WTC11 (cell line): Measurements from ENCODE around the gene BHMT2. TPM values are rescaled to one million over a fixed set of nuclear protein-coding genes. Genes with fewer than 3 reads are reported as not detected.

ENCODE experiments used
- ATAC-seq: fragments of 200-7000 bp; cut with Tn5 transposase; 2 replicates; pipeline ENCODE4 v1.10.0; 2021; ENCODE audit warnings: mild to moderate bottlenecking, moderate library complexity
- CTCF ChIA-PET: fragments of 300-600 bp; sonication (Branson Sonifier 250); formaldehyde crosslinking; loops from one replicate; lab custom pipeline; 2021; ENCODE audit warnings: antibody characterized with exemption; lab: Charles Lee
- POLR2A ChIA-PET: fragments of 350-600 bp; sonication (Branson Sonifier 250); formaldehyde crosslinking; loops from one replicate; lab custom pipeline; 2021; ENCODE audit warnings: antibody characterized with exemption; lab: Charles Lee
- DNase-seq: peaks from one replicate; pipeline ENCODE4 v3.0.0; 2021; ENCODE audit warnings: low spot score
- H3K27ac Mint-ChIP-seq: 2 replicates; pipeline ENCODE4 v1.8.0; 2021; ENCODE audit warnings: mixed read lengths
- H3K27me3 Mint-ChIP-seq: 2 replicates; pipeline ENCODE4 v1.8.0; 2021; ENCODE audit warnings: low read depth, mild to moderate bottlenecking, moderate library complexity, mixed read lengths
- H3K36me3 Mint-ChIP-seq: 2 replicates; pipeline ENCODE4 v1.8.0; 2021; ENCODE audit warnings: mixed read lengths
- H3K4me1 Mint-ChIP-seq: 2 replicates; pipeline ENCODE4 v1.8.0; 2022; ENCODE audit warnings: mixed read lengths
- H3K4me3 Mint-ChIP-seq: 2 replicates; pipeline ENCODE4 v1.8.0; 2021; ENCODE audit warnings: mild to moderate bottlenecking, moderate library complexity, mixed read lengths
- H3K9me3 Mint-ChIP-seq: 2 replicates; pipeline ENCODE4 v1.8.0; 2021; ENCODE audit warnings: mixed read lengths
- ARID4B ChIP-seq: sonication (generic); formaldehyde crosslinking; IDR thresholded peaks from 2 replicates; pipeline ENCODE4 v1.8.0; 2023; ENCODE audit warnings: missing genetic modification reagents, mild to moderate bottlenecking, borderline replicate concordance
- ATF1 ChIP-seq: sonication (generic); formaldehyde crosslinking; IDR thresholded peaks from 2 replicates; pipeline ENCODE4 v1.8.1; 2023; ENCODE audit warnings: mild to moderate bottlenecking, moderate library complexity, missing genetic modification reagents
- E2F1 ChIP-seq: sonication (generic); formaldehyde crosslinking; IDR thresholded peaks from 2 replicates; pipeline ENCODE4 v1.8.0; 2022; ENCODE audit warnings: mild to moderate bottlenecking, missing genetic modification reagents
- EMX1 ChIP-seq: fragments of 250-450 bp; sonication (Bioruptor Pico); IDR thresholded peaks from 2 replicates; pipeline ENCODE4 v1.8.0; 2021; ENCODE audit warnings: mild to moderate bottlenecking
- GABPB1 ChIP-seq: sonication (generic); formaldehyde crosslinking; IDR thresholded peaks from 2 replicates; pipeline ENCODE4 v1.8.1; 2023; ENCODE audit warnings: mild to moderate bottlenecking, missing genetic modification reagents
- GTF2I ChIP-seq: fragments of 250-450 bp; sonication (Bioruptor Pico); conservative IDR thresholded peaks from 2 replicates; pipeline ENCODE4 v1.4.0; 2021; ENCODE audit warnings: mild to moderate bottlenecking
- SMAD4 ChIP-seq: sonication (generic); formaldehyde crosslinking; IDR thresholded peaks from 2 replicates; pipeline ENCODE4 v1.8.0; 2022; ENCODE audit warnings: mild to moderate bottlenecking, missing genetic modification reagents
- SOX15 ChIP-seq: fragments of 250-450 bp; sonication (Bioruptor Pico); IDR thresholded peaks from 2 replicates; pipeline ENCODE4 v1.9.0; 2021; ENCODE audit warnings: mild to moderate bottlenecking
- SP1 ChIP-seq: sonication (generic); formaldehyde crosslinking; conservative IDR thresholded peaks from 2 replicates; pipeline ENCODE4 v1.8.1; 2022; ENCODE audit warnings: missing genetic modification reagents
- USF1 ChIP-seq: sonication (generic); formaldehyde crosslinking; IDR thresholded peaks from 2 replicates; pipeline ENCODE4 v1.8.0; 2022; ENCODE audit warnings: mild to moderate bottlenecking, missing genetic modification reagents
- ZBTB21 ChIP-seq: sonication (generic); formaldehyde crosslinking; IDR thresholded peaks from 2 replicates; pipeline ENCODE4 v1.8.1; 2023; ENCODE audit warnings: mild to moderate bottlenecking, missing genetic modification reagents, borderline replicate concordance
- ZMAT4 ChIP-seq: fragments of 250-450 bp; sonication (Bioruptor Pico); IDR thresholded peaks from 2 replicates; pipeline ENCODE4 v1.9.0; 2021; ENCODE audit warnings: mild to moderate bottlenecking
- ZNF416 ChIP-seq: fragments of 250-450 bp; sonication (Bioruptor Pico); IDR thresholded peaks from 2 replicates; pipeline ENCODE4 v1.9.0; 2021; ENCODE audit warnings: mild to moderate bottlenecking, inconsistent platforms
- total RNA-seq: library from RNA; stranded (reverse); gene quantifications from 3 replicates; pipeline ENCODE4 v1.2.3, GENCODE V29; 2021
- TF ChIP-seq, protein P1 (sequence below): fragments of 250-450 bp; sonication (Bioruptor Pico); conservative IDR thresholded peaks from 2 replicates; pipeline ENCODE4 v1.9.0; 2021; ENCODE audit warnings: mild to moderate bottlenecking
- TF ChIP-seq, protein P2 (sequence below): sonication (generic); formaldehyde crosslinking; IDR thresholded peaks from 2 replicates; pipeline ENCODE4 v1.8.1; 2022; ENCODE audit warnings: mild to moderate bottlenecking, missing genetic modification reagents, moderate library complexity, borderline replicate concordance
- TF ChIP-seq, protein P3 (sequence below): sonication (generic); formaldehyde crosslinking; IDR thresholded peaks from 2 replicates; pipeline ENCODE4 v1.8.0; 2022; ENCODE audit warnings: mild to moderate bottlenecking, missing genetic modification reagents

The BHMT2 gene
- total RNA-seq, 1 experiment from 2014 or later, result 0.11 TPM

DNA sequence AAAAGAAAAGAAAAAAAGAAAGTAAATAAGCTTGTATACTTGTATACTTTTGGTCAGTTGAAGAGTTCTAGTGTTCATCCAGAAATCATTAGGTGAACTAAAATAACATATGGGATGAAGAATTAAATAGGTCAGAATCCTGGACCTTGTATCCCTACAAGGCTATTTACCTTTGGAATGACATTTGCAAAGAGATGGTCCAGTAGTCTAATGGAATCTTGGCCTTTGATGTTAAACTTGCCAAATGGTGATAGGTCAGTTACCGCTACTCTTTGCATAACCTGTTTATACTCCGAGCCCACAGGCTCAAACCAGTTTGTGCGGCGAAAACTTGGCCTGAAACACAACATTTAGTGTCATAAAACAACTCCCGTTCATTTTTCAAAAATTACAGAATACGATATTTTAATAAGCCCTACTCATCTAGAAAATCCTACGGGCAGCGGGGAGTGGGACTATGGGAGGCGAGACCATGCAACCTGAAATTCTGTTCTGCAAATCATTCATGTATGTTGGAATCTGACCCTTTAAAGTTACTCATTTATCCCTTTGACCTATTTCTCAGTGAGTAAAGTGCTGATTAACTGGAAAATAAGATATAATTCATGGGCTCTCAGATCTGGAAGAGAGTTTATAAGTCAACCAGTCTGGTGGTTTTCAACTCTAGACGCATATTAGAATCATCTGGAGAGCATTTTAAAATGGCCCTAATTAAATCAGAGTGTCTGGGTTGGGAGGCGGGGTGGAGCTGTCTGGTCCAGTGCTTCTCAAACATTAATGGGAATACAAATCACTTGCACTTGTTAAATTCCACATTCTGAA is 38.7 kb upstream of the BHMT2 start (continued):
- TF ChIP-seq, protein P1, sequence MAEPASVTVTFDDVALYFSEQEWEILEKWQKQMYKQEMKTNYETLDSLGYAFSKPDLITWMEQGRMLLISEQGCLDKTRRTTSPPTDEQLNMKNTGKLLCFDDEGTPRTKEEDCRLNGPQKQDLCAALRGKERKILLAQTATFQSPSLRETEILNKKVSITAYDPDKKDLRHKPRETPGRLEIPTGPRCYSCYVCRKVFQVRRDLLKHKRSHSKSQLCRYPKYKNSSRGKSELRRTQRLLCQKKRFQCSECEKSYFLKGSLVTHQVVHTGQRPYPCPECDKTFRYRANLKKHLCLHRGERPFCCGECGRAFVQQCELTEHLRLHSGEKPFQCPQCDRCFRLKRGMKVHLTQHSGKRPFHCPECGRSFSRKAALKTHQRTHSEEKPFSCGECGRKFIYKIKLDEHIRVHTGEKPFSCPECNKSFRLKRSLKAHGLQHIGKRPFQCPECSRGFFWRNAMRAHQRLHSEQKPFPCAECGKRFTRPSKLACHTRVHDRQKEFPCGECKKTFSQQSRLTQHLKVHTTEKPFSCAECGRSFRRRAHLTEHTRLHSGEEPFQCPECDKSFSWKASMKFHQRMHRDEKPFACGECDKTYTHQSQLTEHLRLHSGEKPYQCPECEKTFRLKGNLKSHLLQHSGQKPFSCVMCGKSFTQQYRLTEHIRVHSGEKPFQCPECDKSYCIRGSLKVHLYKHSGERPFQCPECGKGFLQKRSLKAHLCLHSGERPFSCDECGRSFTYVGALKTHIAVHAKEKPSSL, result no peak
- no peak for TF ChIP-seq EMX1 (CRISPR knock-in tag)
- TF ChIP-seq GABPB1 (CRISPR knock-in tag), result no peak
- TF ChIP-seq ATF1 (CRISPR knock-in tag), result no peak
- TF ChIP-seq, protein P2, sequence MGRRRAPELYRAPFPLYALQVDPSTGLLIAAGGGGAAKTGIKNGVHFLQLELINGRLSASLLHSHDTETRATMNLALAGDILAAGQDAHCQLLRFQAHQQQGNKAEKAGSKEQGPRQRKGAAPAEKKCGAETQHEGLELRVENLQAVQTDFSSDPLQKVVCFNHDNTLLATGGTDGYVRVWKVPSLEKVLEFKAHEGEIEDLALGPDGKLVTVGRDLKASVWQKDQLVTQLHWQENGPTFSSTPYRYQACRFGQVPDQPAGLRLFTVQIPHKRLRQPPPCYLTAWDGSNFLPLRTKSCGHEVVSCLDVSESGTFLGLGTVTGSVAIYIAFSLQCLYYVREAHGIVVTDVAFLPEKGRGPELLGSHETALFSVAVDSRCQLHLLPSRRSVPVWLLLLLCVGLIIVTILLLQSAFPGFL, result no peak
- no peak for TF ChIP-seq SP1
- TF ChIP-seq E2F1 (CRISPR knock-in tag), result no peak

- no peaks in the 10 kb centered on the region for H3K36me3 Mint-ChIP-seq
- CTCF ChIA-PET, result no interaction called here
Observed at GRCh38 chr5:79031485-79031867, 38.1 kb upstream of the BHMT2 start.

More at GRCh38 chr5:79031485-79031867, 38.1 kb upstream of the BHMT2 start:
- no peak overlapping the region for H3K27ac Mint-ChIP-seq
- no peak overlapping the region for H3K4me3 Mint-ChIP-seq
- DNase-seq, result no peak
- no peaks in the 10 kb centered on the region for H3K9me3 Mint-ChIP-seq
- POLR2A ChIA-PET, result no interaction called here
- H3K4me1 Mint-ChIP-seq, result no peaks in the 10 kb centered on the region
- TF ChIP-seq SOX15, result no peak
- TF ChIP-seq USF1 (CRISPR knock-in tag), result no peak
- TF ChIP-seq ZMAT4 (CRISPR knock-in tag), result no peak
- TF ChIP-seq, protein P3, sequence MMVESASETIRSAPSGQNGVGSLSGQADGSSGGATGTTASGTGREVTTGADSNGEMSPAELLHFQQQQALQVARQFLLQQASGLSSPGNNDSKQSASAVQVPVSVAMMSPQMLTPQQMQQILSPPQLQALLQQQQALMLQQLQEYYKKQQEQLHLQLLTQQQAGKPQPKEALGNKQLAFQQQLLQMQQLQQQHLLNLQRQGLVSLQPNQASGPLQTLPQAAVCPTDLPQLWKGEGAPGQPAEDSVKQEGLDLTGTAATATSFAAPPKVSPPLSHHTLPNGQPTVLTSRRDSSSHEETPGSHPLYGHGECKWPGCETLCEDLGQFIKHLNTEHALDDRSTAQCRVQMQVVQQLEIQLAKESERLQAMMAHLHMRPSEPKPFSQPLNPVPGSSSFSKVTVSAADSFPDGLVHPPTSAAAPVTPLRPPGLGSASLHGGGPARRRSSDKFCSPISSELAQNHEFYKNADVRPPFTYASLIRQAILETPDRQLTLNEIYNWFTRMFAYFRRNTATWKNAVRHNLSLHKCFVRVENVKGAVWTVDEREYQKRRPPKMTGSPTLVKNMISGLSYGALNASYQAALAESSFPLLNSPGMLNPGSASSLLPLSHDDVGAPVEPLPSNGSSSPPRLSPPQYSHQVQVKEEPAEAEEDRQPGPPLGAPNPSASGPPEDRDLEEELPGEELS (CRISPR knock-in tag), result no peak
- no peak for TF ChIP-seq GTF2I (CRISPR knock-in tag)
- TF ChIP-seq SMAD4 (CRISPR knock-in tag), result no peak
- TF ChIP-seq ZNF416 (CRISPR knock-in tag), result no peak
- TF ChIP-seq EMX1 (CRISPR knock-in tag), result no peak
- no peak for TF ChIP-seq ZBTB21 (CRISPR knock-in tag)
- TF ChIP-seq, protein P2, result no peak
- no peak for TF ChIP-seq ARID4B (CRISPR knock-in tag)
- TF ChIP-seq, all 79 proteins: peak for 0
- no peaks in the 10 kb centered on the region; the same call in 1 of the 2 replicates for H3K27me3 Mint-ChIP-seq
- ATAC-seq, result no peak
